Neural progenitor cell (in vitro differentiated cells): ENCODE measurements around the gene PLXNB2. TPM values are rescaled to one million over a fixed set of nuclear protein-coding genes. Genes with fewer than 3 reads are reported as not detected.

Experiments used
- DNase-seq: peaks from one replicate; pipeline ENCODE4 v3.0.0-alpha.2; 2016; ENCODE audit warnings: low spot score
- H2AFZ ChIP-seq: fragments of 200-600 bp; sonication (generic); replicated peaks from 2 replicates; pipeline ENCODE4 v1.6.1; 2016; ENCODE audit warnings: antibody characterized with exemption
- H3F3A ChIP-seq: fragments of 200-600 bp; sonication (generic); 2 replicates; pipeline ENCODE4 v1.6.1; 2016; ENCODE audit warnings: antibody characterized with exemption, low read depth
- H3K27ac ChIP-seq: fragments of 200-600 bp; sonication (generic); 2 replicates; pipeline ENCODE4 v1.5.1; 2016; ENCODE audit warnings: mild to moderate bottlenecking
- H3K27me3 ChIP-seq: fragments of 200-600 bp; sonication (generic); 2 replicates; pipeline ENCODE4 v1.6.1; 2016; ENCODE audit warnings: mild to moderate bottlenecking, moderate library complexity
- H3K36me3 ChIP-seq: fragments of 200-600 bp; sonication (generic); 2 replicates; pipeline ENCODE4 v1.5.1; 2016
- H3K4me1 ChIP-seq: fragments of 200-600 bp; sonication (generic); 2 replicates; pipeline ENCODE4 v1.6.1; 2016; ENCODE audit warnings: mixed run types
- H3K4me2 ChIP-seq: fragments of 200-600 bp; sonication (generic); 2 replicates; pipeline ENCODE4 v1.6.1; 2016
- H3K4me3 ChIP-seq: fragments of 200-600 bp; sonication (generic); 2 replicates; pipeline ENCODE4 v1.5.1; 2016
- H3K79me2 ChIP-seq: fragments of 200-600 bp; sonication (generic); 2 replicates; pipeline ENCODE4 v1.6.1; 2016; ENCODE audit warnings: low read depth
- H3K9ac ChIP-seq: fragments of 200-600 bp; sonication (generic); 2 replicates; pipeline ENCODE4 v1.6.1; 2016
- H3K9me3 ChIP-seq: fragments of 200-600 bp; sonication (generic); 2 replicates; pipeline ENCODE4 v1.5.1; 2016; ENCODE audit warnings: low read depth
- H4K20me1 ChIP-seq: fragments of 200-600 bp; sonication (generic); 2 replicates; pipeline ENCODE4 v1.6.1; 2016; ENCODE audit warnings: low read depth
- H3K27ac Mint-ChIP-seq: 3 replicates; pipeline ENCODE4 v1.8.0; 2021; ENCODE audit warnings: mixed read lengths
- H3K27me3 Mint-ChIP-seq: 2 replicates; pipeline ENCODE4 v1.8.0; 2022; ENCODE audit warnings: low read depth, mild to moderate bottlenecking, inconsistent platforms, moderate library complexity, mixed read lengths; ENCODE audit not compliant: insufficient read depth
- H3K36me3 Mint-ChIP-seq: 3 replicates; pipeline ENCODE4 v1.8.0; 2021; ENCODE audit warnings: mixed read lengths
- H3K4me1 Mint-ChIP-seq: 3 replicates; pipeline ENCODE4 v1.8.0; 2021; ENCODE audit warnings: mixed read lengths
- H3K4me3 Mint-ChIP-seq: 3 replicates; pipeline ENCODE4 v1.8.0; 2021; ENCODE audit warnings: mild to moderate bottlenecking, moderate library complexity, mixed read lengths
- H3K9me3 Mint-ChIP-seq: 3 replicates; pipeline ENCODE4 v1.8.0; 2020; ENCODE audit warnings: mixed read lengths
- EZH2 ChIP-seq: fragments of 200-600 bp; sonication (generic); IDR thresholded peaks from 2 replicates; pipeline ENCODE4 v1.6.1; 2017; ENCODE audit warnings: antibody characterized with exemption, mild to moderate bottlenecking, moderate library complexity
- EZH2phosphoT487 ChIP-seq: fragments of 200-600 bp; sonication (generic); IDR thresholded peaks from 2 replicates; pipeline ENCODE4 v1.6.1; 2017; ENCODE audit warnings: antibody characterized with exemption
- total RNA-seq: library from RNA; depleted of rRNA; stranded (reverse); fragments of >200 nt; gene quantifications from 2 replicates; pipeline ENCODE4 v1.2.3, GENCODE V29; 2015; ENCODE audit warnings: low replicate concordance
- TF ChIP-seq, protein P1 (sequence below): fragments of 200-600 bp; sonication (generic); IDR thresholded peaks from 2 replicates; pipeline ENCODE4 v1.5.1; 2017; ENCODE audit warnings: antibody characterized with exemption, mild to moderate bottlenecking

Gene PLXNB2
- total RNA-seq, 1 donor from 2014 or later = 32.4 TPM

DNA sequence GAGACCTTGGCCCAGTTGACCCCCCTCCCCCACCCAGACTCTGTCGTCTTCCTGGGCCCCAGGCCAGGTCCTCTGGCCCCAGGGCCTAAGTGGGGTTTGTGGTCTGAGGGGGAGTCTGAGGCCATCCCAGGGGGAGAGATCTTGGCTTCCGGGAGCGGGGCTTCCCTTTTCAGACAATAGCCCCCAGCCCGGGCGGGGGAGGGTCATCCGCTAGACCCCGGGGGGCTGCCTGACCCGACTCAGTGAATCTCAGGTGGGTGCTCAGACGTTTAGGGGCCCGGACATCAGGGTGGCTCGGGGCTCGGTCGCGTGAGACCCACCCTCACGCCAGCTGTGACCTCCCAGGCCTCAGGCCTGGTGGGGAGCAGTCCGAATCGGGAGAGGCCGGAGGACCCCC is 37.9 kb downstream of the PLXNB2 start:
- peaks cover 5% of the 10 kb centered on the region for H3K36me3 Mint-ChIP-seq
- Histone ChIP-seq H3K4me1 (peaks cover 22% of the 10 kb centered on the region), H3K9me3 (no peaks in the 10 kb centered on the region), H3K27ac (no peak overlapping the region), H3F3A (peaks cover 25% of the 10 kb centered on the region), H4K20me1 (peaks cover 56% of the 10 kb centered on the region), H3K27me3 (peaks cover 69% of the 10 kb centered on the region), H3K9ac (no peak overlapping the region), H2AFZ (no peak overlapping the region), H3K4me3 (peak overlapping the region; percentile 49), H3K79me2 (no peaks in the 10 kb centered on the region), H3K36me3 (no peaks in the 10 kb centered on the region), H3K4me2 (peak overlapping the region; percentile 92)
- DNase-seq = no peak
- peaks cover 2% of the 10 kb centered on the region for H3K9me3 Mint-ChIP-seq
- TF ChIP-seq, protein P1, sequence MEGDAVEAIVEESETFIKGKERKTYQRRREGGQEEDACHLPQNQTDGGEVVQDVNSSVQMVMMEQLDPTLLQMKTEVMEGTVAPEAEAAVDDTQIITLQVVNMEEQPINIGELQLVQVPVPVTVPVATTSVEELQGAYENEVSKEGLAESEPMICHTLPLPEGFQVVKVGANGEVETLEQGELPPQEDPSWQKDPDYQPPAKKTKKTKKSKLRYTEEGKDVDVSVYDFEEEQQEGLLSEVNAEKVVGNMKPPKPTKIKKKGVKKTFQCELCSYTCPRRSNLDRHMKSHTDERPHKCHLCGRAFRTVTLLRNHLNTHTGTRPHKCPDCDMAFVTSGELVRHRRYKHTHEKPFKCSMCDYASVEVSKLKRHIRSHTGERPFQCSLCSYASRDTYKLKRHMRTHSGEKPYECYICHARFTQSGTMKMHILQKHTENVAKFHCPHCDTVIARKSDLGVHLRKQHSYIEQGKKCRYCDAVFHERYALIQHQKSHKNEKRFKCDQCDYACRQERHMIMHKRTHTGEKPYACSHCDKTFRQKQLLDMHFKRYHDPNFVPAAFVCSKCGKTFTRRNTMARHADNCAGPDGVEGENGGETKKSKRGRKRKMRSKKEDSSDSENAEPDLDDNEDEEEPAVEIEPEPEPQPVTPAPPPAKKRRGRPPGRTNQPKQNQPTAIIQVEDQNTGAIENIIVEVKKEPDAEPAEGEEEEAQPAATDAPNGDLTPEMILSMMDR = no peak
- no peak for TF ChIP-seq EZH2
- no peak for TF ChIP-seq EZH2phosphoT487
- peaks cover 21% of the 10 kb centered on the region for H3K4me1 Mint-ChIP-seq
- peak overlapping the region; percentile 79 for H3K4me3 Mint-ChIP-seq
- H3K27ac Mint-ChIP-seq = no peak overlapping the region
- H3K27me3 Mint-ChIP-seq = peaks cover 10% of the 10 kb centered on the region

DNA sequence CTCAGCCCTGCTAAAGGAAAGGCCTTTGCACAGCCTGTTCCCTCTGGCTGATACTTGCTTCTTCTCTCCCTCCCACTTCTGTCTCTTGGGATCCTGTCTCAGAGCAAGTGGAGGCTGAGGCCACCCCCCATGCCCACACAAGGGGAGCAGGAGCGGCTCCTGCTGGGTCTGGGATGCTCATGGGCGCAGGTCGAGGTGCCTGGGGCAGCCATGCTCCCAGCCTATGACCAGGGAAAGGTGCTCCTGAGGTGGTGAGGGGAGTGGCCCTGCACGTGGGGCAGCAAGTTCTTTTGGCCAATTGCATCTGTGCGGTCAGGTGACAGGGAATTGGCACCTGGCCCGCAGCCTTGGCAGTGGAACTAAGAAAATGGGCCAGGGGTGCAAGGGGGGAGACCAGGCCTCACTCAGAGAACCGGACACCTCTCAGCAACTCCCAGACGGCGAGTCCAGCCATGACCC is 38.8 kb downstream of the PLXNB2 start:
- Histone ChIP-seq H3K4me3 (no peak overlapping the region), H3K27ac (no peak overlapping the region), H3K4me1 (peaks cover 22% of the 10 kb centered on the region), H3K4me2 (no peak overlapping the region), H3K9me3 (no peaks in the 10 kb centered on the region), H4K20me1 (peaks cover 49% of the 10 kb centered on the region), H3F3A (peaks cover 25% of the 10 kb centered on the region), H3K27me3 (peaks cover 77% of the 10 kb centered on the region), H3K9ac (no peak overlapping the region), H2AFZ (no peak overlapping the region), H3K79me2 (no peaks in the 10 kb centered on the region), H3K36me3 (no peaks in the 10 kb centered on the region)
- peak overlapping the region; percentile 79 for H3K4me3 Mint-ChIP-seq
- H3K9me3 Mint-ChIP-seq = peaks cover 2% of the 10 kb centered on the region
- no peak overlapping the region for H3K27ac Mint-ChIP-seq
- TF ChIP-seq, protein P1 = no peak
- TF ChIP-seq EZH2 (no peak), EZH2phosphoT487 (no peak)
- peaks cover 5% of the 10 kb centered on the region for H3K27me3 Mint-ChIP-seq
- peaks cover under 1% of the 10 kb centered on the region for H3K36me3 Mint-ChIP-seq
- DNase-seq = no peak
- peaks cover 15% of the 10 kb centered on the region for H3K4me1 Mint-ChIP-seq

DNA sequence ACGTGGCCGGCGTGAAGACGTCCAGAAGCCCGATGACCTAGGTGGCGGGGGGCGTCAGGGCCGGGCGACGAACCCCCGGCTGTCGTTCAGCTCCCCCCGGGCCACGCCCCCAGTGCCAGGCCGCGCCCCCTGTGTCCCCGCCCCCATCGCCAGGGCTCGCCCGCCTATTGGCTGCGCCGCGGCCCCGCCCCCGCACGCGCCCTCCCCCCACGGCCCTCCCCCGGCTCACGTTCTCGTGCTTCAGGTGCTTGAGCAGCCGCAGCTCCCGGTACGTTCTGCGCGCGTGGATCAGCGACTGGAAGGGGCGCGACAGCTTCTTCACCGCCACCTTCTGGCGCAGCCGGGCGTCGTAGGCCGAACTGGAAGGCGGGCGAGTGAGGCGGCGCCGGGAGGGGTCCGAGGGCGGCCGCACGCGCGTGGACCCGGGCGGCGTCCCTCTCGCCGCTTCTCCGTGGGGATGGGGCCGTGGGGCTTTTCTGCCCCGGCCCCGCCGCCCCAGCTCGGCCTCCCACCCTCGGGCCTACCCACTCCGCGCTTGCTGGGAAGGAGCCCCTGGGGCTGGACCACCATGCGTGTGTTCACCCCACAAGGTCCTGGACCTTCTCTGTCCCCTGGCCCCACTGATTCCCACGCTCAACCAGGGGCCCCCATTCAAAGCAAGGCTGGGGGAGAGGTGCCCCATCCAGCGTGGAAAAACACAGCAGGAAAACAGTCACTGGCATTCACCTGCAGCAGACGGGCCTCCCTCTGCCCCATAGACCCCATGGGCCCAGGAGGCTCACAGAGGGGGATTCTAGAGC is 39.7 kb downstream of the PLXNB2 start:
- Histone ChIP-seq H4K20me1 (peaks cover 45% of the 10 kb centered on the region), H3K36me3 (no peaks in the 10 kb centered on the region), H3K9ac (no peak overlapping the region), H2AFZ (no peak overlapping the region), H3K4me2 (peak overlapping the region; percentile 68), H3K27me3 (peaks cover 85% of the 10 kb centered on the region), H3K9me3 (no peaks in the 10 kb centered on the region), H3K4me1 (peaks cover 20% of the 10 kb centered on the region), H3K27ac (no peak overlapping the region), H3K4me3 (peak overlapping the region; percentile 23), H3F3A (peaks cover 23% of the 10 kb centered on the region), H3K79me2 (no peaks in the 10 kb centered on the region)
- H3K27ac Mint-ChIP-seq = no peak overlapping the region
- peaks cover 2% of the 10 kb centered on the region for H3K9me3 Mint-ChIP-seq
- peak; percentile 72 for DNase-seq
- H3K4me1 Mint-ChIP-seq = peaks cover 11% of the 10 kb centered on the region
- no peak overlapping the region for H3K4me3 Mint-ChIP-seq
- H3K36me3 Mint-ChIP-seq = no peaks in the 10 kb centered on the region
- TF ChIP-seq EZH2phosphoT487 = peak; percentile 3
- TF ChIP-seq, protein P1 = peak; percentile 45
- TF ChIP-seq EZH2 = peak; percentile 73
- H3K27me3 Mint-ChIP-seq = peaks cover 4% of the 10 kb centered on the region
